D341Med (cell line): Measurements from ENCODE around the gene ZNF669.

Experiments used
- DNase-seq: peaks from one replicate; pipeline ENCODE4 v3.0.0; 2012; ENCODE audit warnings: low spot score

Gene ZNF669

DNA sequence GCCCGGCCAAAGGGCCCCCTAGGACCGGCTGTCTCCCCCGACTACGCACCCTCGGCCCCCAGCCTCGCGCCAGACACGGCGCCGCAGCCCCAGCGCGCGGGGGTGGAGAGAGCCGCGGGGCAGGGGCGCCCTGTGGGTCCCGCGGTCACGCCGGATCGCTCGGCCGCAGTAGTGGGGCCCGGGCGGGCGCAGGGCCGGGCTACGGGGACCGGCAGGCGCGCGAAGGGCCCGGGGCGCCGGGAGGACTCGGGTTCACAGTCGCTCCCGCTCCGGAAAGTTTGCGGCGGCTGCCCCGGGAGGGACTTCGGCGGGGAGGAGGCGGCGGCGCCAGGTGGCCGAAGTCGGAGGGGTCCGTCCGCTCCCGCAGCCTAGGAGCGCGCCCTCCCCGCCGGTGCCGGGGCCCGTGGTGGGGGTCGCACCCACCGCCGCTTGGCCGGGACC is 7.1 kb upstream of the ZNF669 start:
- DNase-seq, result peak; percentile 67

DNA sequence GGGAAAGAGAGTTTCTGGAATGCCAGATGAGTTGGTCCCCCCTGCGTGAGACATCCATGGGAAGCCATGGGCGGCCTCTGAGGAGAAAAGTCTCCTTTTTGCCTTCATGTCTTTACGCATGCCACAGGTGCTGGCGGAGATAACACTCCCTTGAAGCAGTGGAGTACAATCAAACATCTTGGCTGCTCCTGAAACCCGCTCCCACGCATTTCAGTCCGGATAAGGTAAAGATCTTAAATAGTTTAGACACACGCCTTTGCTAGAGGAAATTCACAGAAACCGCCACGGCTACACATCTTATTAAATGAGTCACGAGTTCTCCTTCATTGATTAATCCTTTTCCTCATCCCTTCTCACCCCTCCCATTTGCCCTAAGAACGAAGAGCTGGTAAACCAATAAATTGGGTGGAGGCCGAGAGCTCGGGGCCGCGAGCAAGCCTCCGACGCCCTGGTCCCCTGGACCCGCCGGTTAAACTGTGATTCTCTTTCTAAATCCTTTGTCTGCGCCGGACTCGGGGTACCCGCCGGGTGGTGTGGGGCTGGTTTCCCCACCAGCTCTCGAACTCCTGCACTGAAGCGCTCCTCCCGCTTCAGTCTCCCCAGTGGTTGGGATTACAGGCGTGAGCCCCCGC is 6.6 kb upstream of the ZNF669 start:
- no peak for DNase-seq

DNA sequence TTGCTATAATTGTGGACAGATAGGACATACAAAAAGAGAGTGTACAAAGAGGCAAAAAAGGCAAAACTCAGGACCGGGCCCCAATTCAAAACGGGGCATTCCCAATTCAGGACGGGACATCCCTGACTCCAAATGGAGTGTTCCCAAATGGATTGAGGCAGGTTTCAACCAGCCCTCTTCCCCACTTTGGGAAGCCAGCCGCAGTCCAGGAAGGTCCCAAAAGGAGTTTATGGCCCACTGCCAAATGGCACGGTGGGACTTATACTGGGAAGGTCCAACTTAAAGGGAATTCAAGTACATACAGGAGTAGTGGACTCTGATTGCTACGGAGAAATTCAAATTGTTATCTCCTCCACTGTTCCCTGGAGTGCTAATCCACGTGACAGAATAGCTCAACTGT is 3.5 kb upstream of the ZNF669 start:
- DNase-seq, result no peak

DNA sequence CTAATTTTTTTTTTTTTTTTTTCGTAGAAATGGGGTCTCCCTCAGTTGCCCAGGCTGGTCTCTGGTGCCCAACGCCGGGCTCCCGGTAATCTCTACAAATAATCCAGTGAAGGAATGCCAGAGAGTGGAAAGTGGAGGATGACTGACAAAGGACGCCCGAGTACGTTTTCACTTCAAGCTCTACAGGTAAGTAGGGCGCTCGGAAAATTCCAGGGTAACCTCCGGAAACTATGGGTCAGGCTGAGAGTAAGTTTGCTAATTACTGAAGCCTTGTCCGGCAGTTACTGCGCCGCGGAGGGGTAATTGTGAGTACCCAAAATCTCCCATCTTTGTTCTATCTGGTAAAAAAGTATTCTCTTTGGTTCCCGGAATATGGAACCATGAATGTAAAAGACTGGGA is 1.8 kb upstream of the ZNF669 start:
- no peak for DNase-seq

DNA sequence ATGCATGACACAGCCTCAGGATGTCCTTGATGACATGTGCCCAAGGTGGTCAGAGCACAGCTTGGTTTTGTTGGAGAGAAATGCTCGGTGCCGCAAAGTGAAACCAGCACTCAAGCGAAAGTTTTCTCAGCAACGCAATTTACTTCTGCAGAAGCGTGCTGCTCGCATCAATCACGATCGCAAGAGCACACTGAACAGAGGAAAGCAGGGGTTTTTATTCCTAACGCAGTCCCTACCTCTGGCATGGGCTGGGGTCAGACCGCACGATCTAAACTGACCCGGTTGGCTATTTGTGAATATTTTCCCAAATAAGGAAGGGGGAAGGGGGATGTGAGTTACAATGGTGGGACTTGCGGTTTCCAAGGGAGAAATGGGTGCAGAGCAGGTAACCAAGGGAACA is 809 bp upstream of the ZNF669 start:
- DNase-seq, result no peak

DNA sequence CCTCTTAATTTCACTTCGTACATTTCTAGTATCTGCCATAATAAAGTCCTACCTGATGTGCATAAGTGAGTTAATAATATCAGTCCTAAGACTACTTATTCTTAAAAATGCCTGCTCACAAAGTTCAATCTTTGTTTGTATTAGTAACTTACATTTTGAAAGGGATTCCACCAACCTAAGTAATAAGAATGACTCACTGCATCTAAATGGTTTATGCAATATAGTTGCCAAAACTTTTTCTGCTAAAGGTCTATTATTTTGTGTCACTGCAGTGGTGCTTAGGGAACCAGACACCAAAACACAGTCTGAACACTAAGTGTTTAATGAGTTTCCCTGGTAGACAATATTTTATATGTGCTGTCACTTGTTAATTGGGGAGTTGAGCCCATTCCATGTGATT is 1.8 kb downstream of the ZNF669 start:
- DNase-seq, result no peak

DNA sequence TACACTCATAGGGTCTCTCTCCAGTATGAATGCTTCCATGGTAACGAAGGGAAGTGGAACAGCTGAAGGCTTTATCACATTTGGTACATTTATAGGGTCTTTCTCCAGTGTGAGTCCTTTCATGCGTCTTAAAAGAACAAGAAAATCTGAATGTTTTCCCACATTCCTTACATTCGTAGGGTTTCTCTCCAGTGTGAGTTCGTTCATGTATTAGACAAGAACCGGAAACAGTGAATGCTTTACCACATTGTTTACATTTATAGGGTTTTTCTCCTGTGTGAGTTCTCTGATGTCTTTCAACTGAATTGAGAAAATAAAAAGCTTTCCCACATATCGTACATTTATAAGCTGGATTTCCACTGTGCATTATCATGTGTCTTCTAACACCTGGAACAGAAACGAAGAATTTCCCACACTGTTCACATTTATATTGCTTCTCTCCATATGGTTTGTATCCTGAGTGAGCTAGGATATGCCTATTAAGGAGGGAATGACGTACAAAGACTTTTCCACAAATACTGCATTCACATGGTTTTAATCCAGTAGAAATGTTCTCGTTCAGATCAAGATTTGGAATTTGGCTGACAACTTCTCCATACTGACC is 3.4 kb downstream of the ZNF669 start:
- no peak for DNase-seq

DNA sequence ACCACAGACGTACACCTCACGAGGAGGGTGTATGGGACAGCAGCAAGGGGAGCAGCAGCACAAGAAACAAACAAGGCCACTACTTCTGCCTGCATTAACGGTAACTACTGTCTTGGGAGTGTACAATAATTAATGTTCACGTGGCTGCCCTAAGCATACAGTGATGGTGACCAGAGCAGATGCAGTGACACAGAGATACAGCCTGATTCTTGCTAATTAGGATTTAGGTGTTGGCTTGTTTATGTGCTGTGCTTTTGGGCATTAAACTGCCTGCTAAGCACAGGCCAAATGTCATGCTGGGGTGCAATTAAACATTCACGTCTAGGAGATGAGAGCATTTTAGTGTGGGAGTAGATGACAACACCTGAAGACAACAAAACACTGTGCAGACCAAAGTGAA is 7.2 kb downstream of the ZNF669 start:
- no peak for DNase-seq

DNA sequence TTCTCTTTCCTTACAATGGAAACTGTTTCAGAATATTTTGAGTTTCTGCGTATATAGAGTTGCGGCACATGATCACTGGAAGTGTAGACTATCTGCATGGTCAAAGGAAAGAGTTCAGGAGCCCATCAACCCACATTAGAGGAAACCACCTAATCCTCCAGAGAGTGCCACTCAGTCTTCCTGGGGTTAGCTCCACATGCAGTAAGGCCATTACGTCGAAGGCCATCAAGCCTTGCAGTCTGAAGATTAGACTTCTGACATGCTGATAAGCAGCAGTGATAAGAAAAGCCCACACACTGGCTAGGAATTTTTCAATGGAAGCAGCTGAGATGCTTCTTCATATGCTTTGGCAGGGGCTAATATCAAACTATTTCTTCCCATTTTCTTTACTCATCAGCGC is 7.6 kb downstream of the ZNF669 start:
- DNase-seq, result no peak

DNA sequence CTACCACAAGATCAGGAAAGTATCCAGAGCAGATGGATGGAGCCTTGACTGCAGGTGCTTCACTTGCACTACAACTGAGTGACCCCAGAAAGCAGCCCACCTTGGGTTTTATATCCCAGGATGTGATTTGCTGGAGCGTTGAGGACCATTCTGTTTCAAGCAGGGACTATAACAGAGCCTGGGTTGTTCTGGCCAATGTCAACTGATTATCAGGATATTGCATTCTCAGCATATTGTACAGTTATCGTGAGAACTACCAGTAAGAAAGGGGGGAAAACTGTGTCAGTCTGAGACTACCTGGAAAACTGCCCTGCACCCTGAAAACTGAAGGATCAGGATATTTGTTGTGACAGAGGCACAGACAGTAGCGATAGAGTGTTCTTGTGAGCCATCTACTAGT is 8.0 kb downstream of the ZNF669 start:
- DNase-seq, result no peak

DNA sequence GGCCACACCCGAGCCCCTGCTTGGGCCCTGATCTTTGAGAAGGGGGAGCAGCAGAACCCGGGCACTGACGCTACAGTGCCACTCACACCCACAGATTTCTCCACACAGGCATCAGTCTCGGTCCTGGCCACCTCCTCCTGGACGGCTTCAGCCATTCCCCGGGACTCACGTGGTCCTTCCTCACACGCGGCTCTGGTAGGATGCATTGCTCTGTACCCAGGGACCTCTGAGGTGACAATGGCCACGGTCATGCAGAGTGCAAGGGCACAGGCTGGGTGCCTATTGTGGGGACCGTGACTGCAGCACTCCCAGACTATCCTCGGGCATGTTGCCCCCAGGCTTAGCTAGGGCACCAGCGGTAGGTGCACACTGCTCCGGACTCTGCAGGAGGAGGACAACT is 13.7 kb downstream of the ZNF669 start:
- DNase-seq, result no peak

DNA sequence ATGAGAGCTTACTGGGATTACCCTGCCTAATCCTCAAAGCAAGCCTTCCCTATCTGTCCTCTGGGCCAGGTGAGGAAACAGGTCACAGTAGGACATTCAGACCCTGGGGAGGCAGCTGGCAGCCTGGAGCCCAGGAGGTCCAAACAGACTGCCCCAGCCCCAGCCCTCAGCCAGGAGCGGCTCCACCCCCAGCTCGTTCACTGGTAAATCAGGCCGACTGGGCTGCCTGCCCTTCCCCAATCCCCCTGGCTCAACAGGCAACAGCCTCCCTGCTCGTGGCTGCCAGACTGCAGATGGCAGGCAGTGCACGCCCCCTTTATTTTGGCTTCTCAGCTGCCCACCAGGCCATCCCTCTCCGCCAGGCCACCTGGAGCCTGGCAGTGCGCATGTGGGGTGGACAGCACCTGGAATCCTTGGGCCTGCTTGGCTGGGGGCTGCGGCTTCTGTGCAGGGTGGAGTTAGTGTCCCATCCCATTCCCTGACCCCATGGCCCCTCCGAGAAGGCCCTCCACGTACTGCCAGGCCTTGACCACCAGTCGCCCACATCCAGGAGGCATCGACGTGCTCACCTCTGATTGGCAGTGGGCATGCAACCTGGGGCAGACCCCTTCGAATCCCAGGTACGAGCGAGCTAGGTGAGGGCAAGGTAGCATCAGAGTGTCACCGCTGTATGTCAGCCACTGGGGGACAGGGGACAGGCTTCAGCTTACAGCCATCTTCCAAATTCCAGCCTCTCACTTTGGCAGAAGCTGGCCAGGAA is 14.4 kb downstream of the ZNF669 start:
- DNase-seq, result peak; percentile 67

DNA sequence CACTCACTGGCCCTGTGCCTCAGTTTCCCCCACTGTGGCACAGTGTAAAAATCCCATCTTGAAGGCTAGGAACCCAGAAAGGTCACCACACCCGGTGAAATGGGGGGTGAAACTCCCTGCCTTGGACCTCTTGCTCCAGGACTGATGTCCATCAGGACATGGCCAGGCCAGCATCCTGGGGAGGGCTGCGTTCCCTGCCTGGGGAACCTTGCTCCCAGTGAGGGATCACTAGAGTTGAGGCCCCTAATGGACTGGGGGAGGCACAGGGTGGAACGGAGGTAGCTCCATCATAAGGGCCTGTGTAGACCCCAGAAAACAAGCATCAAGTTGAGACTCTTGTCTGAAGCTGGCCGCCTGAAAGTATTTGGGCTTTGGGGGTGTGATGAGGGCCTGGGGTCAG is 15.2 kb downstream of the ZNF669 start:
- no peak for DNase-seq

DNA sequence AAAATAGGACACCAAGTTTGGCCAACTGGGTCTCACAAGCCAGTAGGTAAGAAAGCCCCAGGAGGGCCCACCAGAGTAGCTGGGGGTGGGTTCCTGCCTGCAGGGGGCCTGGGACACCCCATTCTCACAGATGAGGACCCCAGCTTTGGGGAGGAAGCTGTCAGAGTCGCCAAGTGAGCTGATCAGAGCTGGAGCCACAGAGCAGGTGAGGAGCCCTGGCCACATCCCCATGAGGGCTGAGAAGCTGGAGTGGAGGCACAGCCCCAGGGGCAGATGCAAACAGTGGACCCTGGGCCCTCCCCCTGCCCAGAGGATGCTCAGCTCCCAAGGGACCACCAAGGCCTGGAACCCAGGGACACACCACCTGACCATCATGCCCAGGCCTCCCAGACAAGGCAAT is 16.9 kb downstream of the ZNF669 start:
- no peak for DNase-seq

DNA sequence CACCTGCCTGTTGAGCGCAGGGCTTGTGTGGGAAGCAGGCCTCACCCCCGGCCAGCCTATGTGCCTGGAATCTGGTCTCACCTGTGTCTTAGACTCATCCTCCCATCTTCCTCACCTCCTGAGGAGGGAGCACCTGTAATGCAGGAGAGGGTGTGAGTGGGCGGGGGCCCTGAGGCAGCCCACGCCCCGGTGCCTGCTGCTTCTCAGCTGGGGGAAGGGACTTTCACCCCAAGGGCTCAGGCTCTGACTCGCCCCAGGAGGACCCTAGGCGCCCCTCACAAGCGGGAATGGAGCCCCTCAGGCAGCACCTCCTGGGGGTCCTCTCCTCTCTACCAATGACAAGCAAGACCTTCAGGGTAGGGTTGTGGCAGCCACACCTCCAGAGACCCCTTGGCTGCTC is 18.8 kb downstream of the ZNF669 start:
- DNase-seq, result no peak

DNA sequence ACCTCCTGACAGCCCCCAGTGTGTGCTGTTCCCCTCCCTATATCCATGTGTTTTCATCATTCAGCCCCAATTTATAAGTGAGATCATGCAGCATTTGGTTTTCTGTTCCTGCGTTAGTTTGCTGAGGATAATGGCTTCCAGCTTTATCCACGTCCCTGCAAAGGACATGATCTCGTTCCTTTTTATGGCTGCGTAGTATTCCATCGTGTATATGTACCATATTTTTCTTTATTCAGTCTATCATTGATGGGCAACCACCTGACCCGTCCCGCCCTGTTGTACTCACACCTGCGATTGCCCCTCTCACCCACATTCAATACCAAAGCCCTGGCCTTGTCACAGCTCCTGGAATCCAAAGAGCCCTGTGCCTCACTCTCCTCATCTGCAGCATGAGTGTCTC is 19.4 kb downstream of the ZNF669 start:
- no peak for DNase-seq

DNA sequence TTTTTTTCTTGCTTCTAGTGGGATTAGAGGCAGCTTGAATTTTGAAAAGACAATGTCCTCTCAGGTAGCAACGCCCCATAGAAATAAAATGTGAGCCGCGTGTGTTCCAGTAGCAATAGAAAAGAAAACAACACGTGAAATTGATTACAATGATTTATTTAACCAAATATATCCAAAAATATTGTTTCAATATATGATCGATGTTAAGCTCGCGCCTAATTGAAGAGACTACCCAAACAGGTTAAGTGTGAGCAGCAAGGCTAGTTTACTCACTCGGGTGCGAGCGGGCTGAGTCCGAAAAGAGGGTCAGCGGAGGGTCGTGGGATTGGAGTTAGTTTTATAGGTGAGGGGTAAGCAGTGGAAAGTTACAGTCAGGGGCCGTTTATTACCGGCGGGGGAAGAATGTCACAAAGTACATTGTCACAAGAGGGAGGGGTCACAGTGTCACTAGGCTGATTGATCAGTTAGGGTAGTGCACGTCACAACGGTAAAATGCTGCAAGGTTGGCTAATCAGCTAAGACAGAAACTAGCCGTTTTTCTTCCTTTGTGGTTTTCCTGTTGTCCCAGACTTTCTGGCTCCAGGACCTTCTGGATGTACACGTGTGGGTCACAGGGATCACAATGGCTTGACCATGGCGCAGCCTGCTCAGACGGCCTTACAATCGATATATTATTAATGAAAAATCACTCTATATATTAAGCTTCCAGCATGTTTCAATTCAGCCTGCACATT is 24.8 kb downstream of the ZNF669 start:
- no peak for DNase-seq

DNA sequence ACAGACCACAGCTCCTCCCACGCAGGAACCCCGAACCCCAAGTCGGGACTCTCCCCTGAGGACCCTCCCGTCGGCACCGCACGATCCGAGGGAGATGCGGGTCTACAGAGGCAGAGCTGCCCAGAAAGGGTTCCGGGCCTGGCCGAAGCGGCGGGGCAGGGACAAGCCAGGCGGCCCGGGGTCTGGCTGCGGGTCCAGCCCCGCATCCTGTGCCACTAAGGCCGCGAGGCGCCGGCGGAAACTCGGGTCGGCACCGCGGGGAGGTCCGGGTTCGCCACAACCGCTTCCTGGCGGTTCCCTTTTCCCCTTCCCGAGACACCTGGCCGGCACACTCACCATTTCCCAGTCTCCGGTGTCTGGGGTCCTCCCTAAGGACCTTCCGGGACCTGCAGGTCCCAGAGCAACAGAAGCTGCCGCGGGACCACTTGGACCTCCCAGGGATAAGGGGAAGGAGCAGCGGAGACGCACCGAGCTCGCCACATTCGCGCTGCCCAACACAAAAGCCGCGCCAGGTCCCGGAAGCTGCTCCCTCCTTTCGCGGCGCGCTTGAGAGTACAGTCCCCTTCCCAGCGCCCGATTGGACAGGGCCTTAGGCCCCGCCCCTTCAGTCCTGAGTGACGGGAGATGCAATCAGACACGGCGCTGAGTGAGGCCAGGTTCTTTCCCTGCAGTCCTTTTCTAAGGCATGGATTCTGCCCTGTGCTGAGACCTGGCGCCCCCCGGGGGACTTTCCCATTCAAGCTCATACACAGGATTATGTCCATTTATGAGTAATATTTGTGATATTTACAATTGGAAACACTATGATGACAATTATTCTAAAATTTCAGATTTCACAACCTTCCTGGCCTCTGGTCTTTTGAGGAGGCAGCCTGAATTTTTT is 25.7 kb downstream of the ZNF669 start, which contains the start of gene ZNF670:
ZNF670 (minus strand) TSS at position 554 of the 883 bp plus-strand sequence; CDS start at position 339, 215 bp downstream.
- peak; percentile 98 for DNase-seq

DNA sequence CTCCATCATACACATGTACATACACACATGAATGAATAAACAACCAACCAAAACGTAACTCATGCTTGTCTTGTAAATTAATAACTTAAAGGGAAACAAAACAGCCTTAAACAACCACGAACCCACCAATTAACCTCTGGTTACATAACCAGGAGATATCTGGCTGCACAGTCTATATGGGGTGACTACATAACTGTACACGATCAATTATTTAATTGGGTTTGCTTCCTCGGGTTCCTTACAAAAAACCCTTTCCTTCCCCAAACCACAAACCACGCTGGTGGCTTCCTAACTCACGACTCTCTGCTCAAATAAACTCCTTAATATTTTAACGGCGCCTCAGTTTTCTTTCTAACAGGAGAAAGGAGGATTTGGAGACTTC is 26.3 kb downstream of the ZNF669 start:
- DNase-seq, result no peak

DNA sequence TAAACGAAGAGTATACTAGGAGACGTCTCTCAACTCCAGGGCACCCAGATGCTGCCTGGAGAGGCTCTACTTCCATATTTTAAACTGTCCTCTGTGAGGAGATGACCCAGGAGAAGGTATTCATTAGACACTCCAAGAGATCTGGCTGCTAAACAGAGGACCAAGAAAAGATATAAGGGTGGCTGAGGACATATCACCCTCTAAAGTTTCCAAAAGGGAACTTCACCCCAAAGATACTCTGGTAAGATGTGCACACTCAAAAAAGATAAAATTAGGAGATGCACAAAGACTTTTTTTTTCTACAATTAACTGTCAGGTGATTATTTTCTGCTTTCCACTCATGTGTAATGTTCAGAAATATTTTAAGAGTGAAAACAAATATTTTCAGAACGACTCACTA is 26.9 kb downstream of the ZNF669 start:
- DNase-seq, result no peak

DNA sequence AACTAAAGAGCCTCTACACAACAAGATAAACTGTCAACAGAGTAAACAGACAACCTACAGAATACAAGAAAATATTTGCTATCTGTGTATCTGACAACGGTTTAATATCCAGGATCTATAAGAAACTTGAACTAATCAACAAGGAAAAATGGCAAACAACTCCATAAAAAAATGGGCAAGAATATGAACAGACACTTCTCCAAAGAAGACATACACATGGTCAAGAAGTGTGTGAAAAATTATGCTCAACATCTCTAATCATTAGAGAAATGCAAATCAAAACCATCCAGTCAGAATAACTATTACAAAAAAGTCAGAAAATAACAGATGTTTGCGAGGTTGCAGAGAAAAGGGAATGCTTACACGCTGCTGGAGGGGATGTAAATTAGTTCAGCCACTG is 33.5 kb downstream of the ZNF669 start:
- no peak for DNase-seq

DNA sequence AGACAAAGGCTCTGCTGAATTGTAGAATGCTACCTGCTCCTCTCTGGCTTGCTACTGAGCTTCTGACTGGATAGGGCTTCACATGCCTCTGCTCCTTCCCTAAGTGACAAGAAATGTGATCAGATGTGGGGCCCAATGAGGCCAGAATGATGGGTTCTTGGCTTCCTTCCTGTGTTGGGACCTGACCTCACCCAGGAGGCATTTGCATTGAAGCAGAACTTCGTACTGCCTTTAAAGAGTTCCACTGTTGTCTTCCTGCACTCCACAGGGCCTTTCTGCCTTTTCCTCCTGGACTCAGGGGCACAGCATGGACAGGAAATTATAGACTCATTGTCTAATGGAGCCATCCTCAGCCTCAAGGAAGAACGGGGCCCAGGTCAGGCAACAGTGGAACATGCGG is 39.9 kb downstream of the ZNF669 start:
- DNase-seq, result no peak
